Cerebellar nuclear complex (tissue), 1 donor: ENCODE measurements around the gene UCKL1.
"Not testable (repeated sequence)": the region's sequence is repeated elsewhere in the genome, so short reads cannot be mapped to it uniquely, and the experiment has no call there.

Experiments used
- DNase-seq, 2 experiments: peaks; one replicate each; lab custom pipeline; 2025; lab: John Stamatoyannopoulos, UW

The UCKL1 gene

GRCh38 chr20:63942969-63943807, 13.0 kb downstream of the UCKL1 start:
- no peak for DNase-seq

- no peak for DNase-seq
These were observed 13.8 kb downstream of the UCKL1 start for GRCh38 chr20:63942250-63942951.

- DNase-seq = no peak
These were observed 14.7 kb downstream of the UCKL1 start for GRCh38 chr20:63941282-63942081.

- DNase-seq = no peak
These were observed 15.5 kb downstream of the UCKL1 start for GRCh38 chr20:63940472-63941266.

- DNase-seq = no peak
These were observed 16.1 kb downstream of the UCKL1 start for GRCh38 chr20:63940071-63940471.

- no peak for DNase-seq
These were observed 16.9 kb downstream of the UCKL1 start for GRCh38 chr20:63939061-63939935.

GRCh38 chr20:63937596-63937995, 18.6 kb downstream of the UCKL1 start:
- DNase-seq = no peak

- DNase-seq = no peak
These were observed 20.8 kb downstream of the UCKL1 start for GRCh38 chr20:63935447-63935846.

GRCh38 chr20:63934271-63935068, 21.7 kb downstream of the UCKL1 start:
- no peak for DNase-seq

- no peak for DNase-seq
These were observed 22.6 kb downstream of the UCKL1 start for GRCh38 chr20:63933646-63934045.

- no peak for DNase-seq
These were observed 23.5 kb downstream of the UCKL1 start for GRCh38 chr20:63932606-63933160.

GRCh38 chr20:63931735-63932134, 24.5 kb downstream of the UCKL1 start:
- DNase-seq = no peak

- no peak for DNase-seq
These were observed 25.2 kb downstream of the UCKL1 start for GRCh38 chr20:63930971-63931553.

GRCh38 chr20:63929473-63929883, 26.7 kb downstream of the UCKL1 start:
- not testable (repeated sequence) for DNase-seq

GRCh38 chr20:63929071-63929470, 27.1 kb downstream of the UCKL1 start:
- DNase-seq = no peak

GRCh38 chr20:63926298-63926697, 29.9 kb downstream of the UCKL1 start:
- no peak for DNase-seq

GRCh38 chr20:63924241-63924640, 32.0 kb downstream of the UCKL1 start:
- no peak for DNase-seq

GRCh38 chr20:63923651-63924050, 32.6 kb downstream of the UCKL1 start:
- no peak for DNase-seq

GRCh38 chr20:63920226-63920625, 36.0 kb downstream of the UCKL1 start:
- DNase-seq = no peak
